Nephron (organoid): ENCODE measurements around the gene PPP1R12A.

Experiments used
- H3K27ac Mint-ChIP-seq, 3 experiments: 2 replicates each; pipeline ENCODE4 v1.8.0; 2020; ENCODE audit warnings: mixed read lengths in 3 of 3, mild to moderate bottlenecking in 2 of 3, moderate library complexity in 1 of 3
- H3K27me3 Mint-ChIP-seq: 2 replicates; pipeline ENCODE4 v1.8.0; 2021; ENCODE audit warnings: low read depth, mild to moderate bottlenecking, moderate library complexity, mixed read lengths
- H3K36me3 Mint-ChIP-seq: 2 replicates; pipeline ENCODE4 v1.8.0; 2020; ENCODE audit warnings: low read depth, mixed read lengths
- H3K4me1 Mint-ChIP-seq: 2 replicates; pipeline ENCODE4 v1.8.0; 2020; ENCODE audit warnings: mixed read lengths
- H3K4me3 Mint-ChIP-seq, 3 experiments: 2 replicates each; pipeline ENCODE4 v1.8.0; 2020; ENCODE audit warnings: mild to moderate bottlenecking in 3 of 3, mixed read lengths in 3 of 3, moderate library complexity in 2 of 3
- H3K9me3 Mint-ChIP-seq: 2 replicates; pipeline ENCODE4 v1.8.0; 2020; ENCODE audit warnings: mixed read lengths
- CTCF ChIP-seq, 3 experiments: fragments of 200-600 bp; sonication (generic); IDR thresholded peaks; one replicate each; pipeline ENCODE4 v1.5.0; 2021; ENCODE audit warnings: antibody characterized with exemption in 3 of 3; ENCODE audit not compliant: unreplicated experiment in 3 of 3

Gene PPP1R12A

GRCh38 chr12:79911889-79912656 lies 22.8 kb downstream of the PPP1R12A start:
- Mint-ChIP-seq H3K4me3 (no peak overlapping the region), H3K4me1 (peaks cover 32% of the 10 kb centered on the region)

GRCh38 chr12:79908366-79908765 lies 26.5 kb downstream of the PPP1R12A start:
- no peaks in the 10 kb centered on the region for H3K27me3 Mint-ChIP-seq
- TF ChIP-seq CTCF (IDR thresholded peaks at IDR 0.05; ENCODE audit: unreplicated experiment in 3 of 3) = no peak
- no peaks in the 10 kb centered on the region for H3K9me3 Mint-ChIP-seq

More at GRCh38 chr12:79911889-79912656, 22.8 kb downstream of the PPP1R12A start:
- Mint-ChIP-seq H3K27me3 (no peaks in the 10 kb centered on the region), H3K9me3 (no peaks in the 10 kb centered on the region), H3K27ac (peak overlapping the region in 2 of 3 experiments; percentile 5 to 26), H3K36me3 (no peaks in the 10 kb centered on the region)
- TF ChIP-seq CTCF (IDR thresholded peaks at IDR 0.05; ENCODE audit: unreplicated experiment in 3 of 3) = no peak

GRCh38 chr12:79901506-79901905 lies 33.4 kb downstream of the PPP1R12A start:
- H3K4me1 Mint-ChIP-seq = peaks cover 15% of the 10 kb centered on the region
- H3K27me3 Mint-ChIP-seq = no peaks in the 10 kb centered on the region
- H3K36me3 Mint-ChIP-seq = peaks cover 5% of the 10 kb centered on the region
- no peak overlapping the region for H3K4me3 Mint-ChIP-seq
- H3K9me3 Mint-ChIP-seq = no peaks in the 10 kb centered on the region
- no peak for TF ChIP-seq CTCF (IDR thresholded peaks at IDR 0.05; ENCODE audit: unreplicated experiment in 3 of 3)
- H3K27ac Mint-ChIP-seq = no peak overlapping the region

More at GRCh38 chr12:79908366-79908765, 26.5 kb downstream of the PPP1R12A start:
- Mint-ChIP-seq H3K4me1 (peaks cover 22% of the 10 kb centered on the region), H3K27ac (peak overlapping the region in 1 of 3 experiments; percentile 7), H3K4me3 (no peak overlapping the region), H3K36me3 (no peaks in the 10 kb centered on the region)

- Mint-ChIP-seq H3K9me3 (no peaks in the 10 kb centered on the region), H3K4me1 (peaks cover 17% of the 10 kb centered on the region), H3K27ac (no peak overlapping the region), H3K4me3 (no peak overlapping the region), H3K36me3 (peaks cover 5% of the 10 kb centered on the region), H3K27me3 (no peaks in the 10 kb centered on the region)
- TF ChIP-seq CTCF (IDR thresholded peaks at IDR 0.05; ENCODE audit: unreplicated experiment in 3 of 3) = no peak
Observed at GRCh38 chr12:79900951-79901350, 33.9 kb downstream of the PPP1R12A start.

GRCh38 chr12:79900199-79900598 lies 34.7 kb downstream of the PPP1R12A start:
- H3K27me3 Mint-ChIP-seq = no peaks in the 10 kb centered on the region
- no peaks in the 10 kb centered on the region for H3K9me3 Mint-ChIP-seq
- peaks cover 5% of the 10 kb centered on the region for H3K36me3 Mint-ChIP-seq
- no peak overlapping the region for H3K27ac Mint-ChIP-seq
- no peak overlapping the region for H3K4me3 Mint-ChIP-seq
- peaks cover 22% of the 10 kb centered on the region for H3K4me1 Mint-ChIP-seq
- no peak for TF ChIP-seq CTCF (IDR thresholded peaks at IDR 0.05; ENCODE audit: unreplicated experiment in 3 of 3)

- Mint-ChIP-seq H3K4me3 (no peak overlapping the region), H3K4me1 (peaks cover 34% of the 10 kb centered on the region), H3K9me3 (no peaks in the 10 kb centered on the region), H3K36me3 (peaks cover 5% of the 10 kb centered on the region), H3K27me3 (no peaks in the 10 kb centered on the region), H3K27ac (no peak overlapping the region)
- no peak for TF ChIP-seq CTCF (IDR thresholded peaks at IDR 0.05; ENCODE audit: unreplicated experiment in 3 of 3)
Observed at GRCh38 chr12:79897617-79898016, 37.3 kb downstream of the PPP1R12A start.
